K562 (cell line): ENCODE measurements around the gene HOXA7. TPM values are rescaled to one million over a fixed set of nuclear protein-coding genes. Genes with fewer than 3 reads are reported as not detected.

Experiments
- ATAC-seq: fragments of 200-7000 bp; cut with Tn5 transposase; 3 replicates; pipeline ENCODE4 v1.9.1; 2020; ENCODE audit warnings: moderate library complexity
- BruUV-seq: library from RNA; stranded (reverse); fragments of 400-500 nt; replicated peaks from 2 replicates; lab custom pipeline; 2021; lab: Mats Ljungman, UMichigan
- CTCF ChIA-PET: fragments of 300-600 bp; formaldehyde crosslinking; extraction: SDS; loops from one replicate; lab custom pipeline; 2021; ENCODE audit warnings: low intra/inter-chr PET ratio; lab: Yijun Ruan, JAX
- POLR2A ChIA-PET: fragments of 300-600, 350-650 bp; sonication (Branson Sonifier 250); formaldehyde crosslinking; extraction: SDS; loops from one replicate; lab custom pipeline; 2021; ENCODE audit warnings: antibody characterized with exemption, inconsistent platforms; lab: Yijun Ruan, JAX
- DNase-seq, 4 experiments: peaks; one replicate each; pipeline versions ENCODE4 v3.0.0 to v3.0.0-alpha.2; 2011 to 2018; ENCODE audit warnings: low spot score in 3 of 4, mixed read lengths in 3 of 4; ENCODE audit errors: extremely low read depth in 1 of 4
- FAIRE-seq: peaks from 2 replicates; lab custom pipeline; 2011; peaks lifted over from hg19 to GRCh38; lab: Jason Lieb, UNC
- H2AFZ ChIP-seq: 2 replicates; pipeline ENCODE4 v1.6.0; 2011; ENCODE audit warnings: low read depth, low read length, control low read depth, inconsistent platforms
- H3K27ac ChIP-seq: fragments of 200-600 bp; 3 replicates; pipeline ENCODE4 v1.8.0; 2011; ENCODE audit warnings: low read depth, mild to moderate bottlenecking, control low read depth, inconsistent platforms, low read length, moderate library complexity, mixed read lengths; ENCODE audit errors: extremely low read depth
- H3K27me3 ChIP-seq, 2 experiments: fragments of 300-600 bp in 1 of 2; 2 replicates in 1 of 2; 3 replicates in 1 of 2; pipeline versions ENCODE4 v1.6.0 to v1.8.0; 2011; ENCODE audit warnings: inconsistent platforms in 2 of 2, low read length in 2 of 2, mild to moderate bottlenecking in 1 of 2, mixed read lengths in 1 of 2, moderate library complexity in 1 of 2; ENCODE audit not compliant: control insufficient read depth in 2 of 2, insufficient read depth in 2 of 2
- H3K36me3 ChIP-seq: fragments of 300-600 bp; 3 replicates; pipeline ENCODE4 v1.8.0; 2011; ENCODE audit warnings: mild to moderate bottlenecking, low read length, inconsistent platforms; ENCODE audit not compliant: control insufficient read depth, insufficient read depth
- H3K4me1 ChIP-seq, 2 experiments: fragments of 200-600 bp in 1 of 2; replicated peaks in 1 of 2; 2 replicates in 1 of 2; 3 replicates in 1 of 2; pipeline versions ENCODE4 v1.5.1 to v1.8.0; 2011; ENCODE audit warnings: inconsistent platforms in 2 of 2, low read length in 2 of 2, mild to moderate bottlenecking in 1 of 2, mixed read lengths in 1 of 2, moderate library complexity in 1 of 2; ENCODE audit not compliant: control insufficient read depth in 2 of 2, insufficient read depth in 2 of 2
- H3K4me2 ChIP-seq: 2 replicates; pipeline ENCODE4 v1.6.1; 2011; ENCODE audit warnings: low read length, control low read depth, inconsistent platforms, mixed read lengths; ENCODE audit not compliant: insufficient read depth
- H3K4me3 ChIP-seq: fragments of 200-600 bp; sonication (generic), shearing (Covaris generic); 2 replicates; pipeline ENCODE4 v1.5.1; 2016; ENCODE audit warnings: control low read depth, inconsistent platforms
- H3K79me2 ChIP-seq: fragments of 200-600 bp; 3 replicates; pipeline ENCODE4 v1.8.0; 2011; ENCODE audit warnings: low read length, inconsistent platforms; ENCODE audit not compliant: control insufficient read depth, insufficient read depth
- H3K9ac ChIP-seq, 2 experiments: 2 replicates each; pipeline versions ENCODE4 v1.6.0 to v1.6.1; 2011; ENCODE audit warnings: low read depth in 2 of 2, low read length in 2 of 2, control low read depth in 1 of 2, inconsistent platforms in 1 of 2, mild to moderate bottlenecking in 1 of 2, mixed read lengths in 1 of 2; ENCODE audit not compliant: insufficient read depth in 1 of 2
- H3K9me1 ChIP-seq: one replicate; pipeline ENCODE4 v1.6.0; 2011; ENCODE audit warnings: inconsistent platforms, mild to moderate bottlenecking, low read length, moderate library complexity; ENCODE audit not compliant: control insufficient read depth, insufficient read depth
- H3K9me3 ChIP-seq: replicated peaks from 2 replicates; pipeline ENCODE4 v1.5.1; 2011; ENCODE audit warnings: low read depth, low read length, inconsistent platforms; ENCODE audit not compliant: control insufficient read depth, insufficient read depth
- H4K20me1 ChIP-seq: replicated peaks from 2 replicates; pipeline ENCODE4 v1.6.1; 2011; ENCODE audit warnings: low read length, inconsistent platforms, mixed read lengths; ENCODE audit not compliant: control insufficient read depth, insufficient read depth
- ARHGAP35 ChIP-seq: fragments of 450-650 bp; IDR thresholded peaks from 2 replicates; pipeline ENCODE4 v1.6.1; 2018; ENCODE audit not compliant: partially characterized antibody
- E2F1 ChIP-seq: sonication (generic); formaldehyde crosslinking; IDR thresholded peaks from 2 replicates; pipeline ENCODE4 v1.8.1; 2023; ENCODE audit warnings: mild to moderate bottlenecking, missing genetic modification reagents, moderate library complexity
- MTA2 ChIP-seq: fragments of 450-650 bp; IDR thresholded peaks from 2 replicates; pipeline ENCODE4 v1.6.1; 2016; ENCODE audit warnings: low read depth
- NCOA2 ChIP-seq, 2 experiments: fragments of 450-650 bp; IDR thresholded peaks; 2 replicates each; pipeline ENCODE4 v1.6.1; 2018; ENCODE audit warnings: mild to moderate bottlenecking in 2 of 2, moderate library complexity in 1 of 2; ENCODE audit not compliant: partially characterized antibody in 2 of 2
- NFRKB ChIP-seq: fragments of 450-650 bp; IDR thresholded peaks from 2 replicates; pipeline ENCODE4 v1.6.1; 2016; ENCODE audit warnings: low read depth
- PCBP1 ChIP-seq: fragments of 200-400 bp; formaldehyde crosslinking; IDR thresholded peaks from 2 replicates; pipeline ENCODE4 v1.6.1; 2018; ENCODE audit warnings: mild to moderate bottlenecking, low read depth, low read length; ENCODE audit not compliant: poor library complexity, severe bottlenecking
- SRSF9 ChIP-seq: fragments of 200-400 bp; formaldehyde crosslinking; IDR thresholded peaks from 2 replicates; pipeline ENCODE4 v1.6.1; 2017; ENCODE audit warnings: low read depth, low read length, borderline replicate concordance
- TBL1XR1 ChIP-seq, 2 experiments: IDR thresholded peaks; 2 replicates each; pipeline ENCODE4 v1.6.1; 2012; ENCODE audit warnings: improper control_type of control experiment in 2 of 2, low read length in 2 of 2, mild to moderate bottlenecking in 1 of 2
- TFE3 ChIP-seq: fragments of 450-650 bp; formaldehyde crosslinking; IDR thresholded peaks from 2 replicates; pipeline ENCODE4 v1.4.0; 2020; ENCODE audit warnings: mild to moderate bottlenecking, mixed read lengths
- ZNF57 ChIP-seq: fragments of 450-650 bp; formaldehyde crosslinking; IDR thresholded peaks from 2 replicates; pipeline ENCODE4 v1.4.0; 2020; ENCODE audit warnings: mild to moderate bottlenecking, moderate library complexity
- ZNF584 ChIP-seq: fragments of 200-800 bp; sonication (Bioruptor generic); IDR thresholded peaks from 2 replicates; pipeline ENCODE4 v1.6.1; 2016; ENCODE audit warnings: low read depth, mild to moderate bottlenecking, missing genetic modification characterization, missing compliant biosample characterization
- ZNF696 ChIP-seq: fragments of 250-450 bp; sonication (Bioruptor Pico); conservative IDR thresholded peaks from 2 replicates; pipeline ENCODE4 v1.4.0; 2020; ENCODE audit warnings: mild to moderate bottlenecking, moderate library complexity
- WGBS: fragments of 100-300 bp; shearing (Covaris generic); methylation state at CpG from one replicate; pipeline ENCODE4 v1.1.6; 2016; ENCODE audit warnings: low coverage, mixed read lengths; ENCODE audit not compliant: insufficient coverage; ENCODE audit errors: missing lambda C conversion rate; 5-methylcytosine and 5-hydroxymethylcytosine counted together
- in situ Hi-C: fragments of 300-500 bp; cut with MboI; formaldehyde crosslinking; loops from 4 replicates; pipeline ENCODE4 v1.15.0; 2018; ENCODE audit warnings: inconsistent platforms, mixed read lengths
- intact Hi-C: fragments of 100-400 bp; cut with micrococcal nuclease; formaldehyde crosslinking; loops from 2 replicates; pipeline ENCODE4 v1.14.2; 2022
- polyA plus RNA-seq, 8 experiments: library from polyadenylated mRNA; depleted of rRNA in 4 of 8; stranded (reverse) in 5 of 8; unstranded in 3 of 8; fragments of >200 nt; fragmentation: Nextera tagmentation in 2 of 8; fragmentation: Illumina TruSeq in 1 of 8; extraction: Ambion mirVana in 2 of 8; extraction: Trizol in 1 of 8; gene quantifications; 2 replicates each; pipeline versions ENCODE4 v1.2.1 to v1.2.3, GENCODE V29; 2011 to 2014; ENCODE audit warnings: inconsistent platforms in 1 of 8, missing spikeins in 1 of 8
- total RNA-seq, 7 experiments: library from RNA; depleted of rRNA in 6 of 7; stranded (reverse); fragments of >200 nt in 6 of 7; fragmentation: Illumina TruSeq in 2 of 7; extraction: Trizol in 2 of 7; gene quantifications; 2 replicates each; pipeline versions ENCODE4 v1.2.1 to v1.2.3, GENCODE V29; 2011 to 2021; ENCODE audit warnings: low replicate concordance in 1 of 7
- TF ChIP-seq, protein P1 (sequence below), 2 experiments: fragments of 450-650 bp in 1 of 2; sonication (generic) in 1 of 2; formaldehyde crosslinking in 1 of 2; IDR thresholded peaks in 1 of 2; conservative IDR thresholded peaks in 1 of 2; 2 replicates each; pipeline versions ENCODE4 v1.6.1 to v1.8.1; 2016 to 2023; ENCODE audit warnings: mild to moderate bottlenecking in 2 of 2, moderate library complexity in 2 of 2, inconsistent platforms in 1 of 2, missing genetic modification reagents in 1 of 2
- TF ChIP-seq, protein P2 (sequence below): fragments of 200-400 bp; formaldehyde crosslinking; IDR thresholded peaks from 2 replicates; pipeline ENCODE4 v1.6.1; 2017; ENCODE audit warnings: mild to moderate bottlenecking, low read depth, low read length, moderate library complexity

HOXA7 gene
- total and polyA plus RNA-seq, 9 of the 15 experiments (the other 6 are each of a cell fraction or from before 2014, with no cell fraction given) = not detected

- Histone ChIP-seq H2AFZ (no peak overlapping the region), H3K4me1 (peaks cover 0 to 31% of the 10 kb centered on the region in 2 experiments; a peak in 2 of 5 replicates), H3K9me1 (no peaks in the 10 kb centered on the region), H3K79me2 (no peaks in the 10 kb centered on the region), H4K20me1 (no peaks in the 10 kb centered on the region), H3K4me2 (no peak overlapping the region), H3K27ac (no peak overlapping the region), H3K9ac (no peak overlapping the region), H3K27me3 (peaks cover 55 to 82% of the 10 kb centered on the region in 2 experiments), H3K4me3 (no peak overlapping the region), H3K9me3 (no peaks in the 10 kb centered on the region), H3K36me3 (no peaks in the 10 kb centered on the region)
- no peak for ATAC-seq
- WGBS = 6% methylated on average over 44 of the region's 46 CpGs
- FAIRE-seq = no peak
- no TSS peak for BruUV-seq
- in situ Hi-C loops (no loop called here), intact Hi-C loops (no loop called here)
- POLR2A ChIA-PET = interaction anchor here (0.6 to 2.4 kb wide), 2 partner anchors 8 to 13 kb away, joined by 3 to 6 read pairs; no protein-coding TSS in a partner anchor
- CTCF ChIA-PET = no interaction called here
- no peak for DNase-seq
- TF ChIP-seq ZNF696 (CRISPR knock-in tag) (no peak), NFRKB (no peak), E2F1 (CRISPR knock-in tag) (no peak), NCOA2 (IDR thresholded peaks at IDR 0.05; ENCODE audit: partially characterized antibody in 2 of 2) (no peak), SRSF9 (no peak), ARHGAP35 (no peak), ZNF57 (CRISPR knock-in tag) (no peak), PCBP1 (no peak), TBL1XR1 (IDR thresholded peaks at IDR 0.05; ENCODE audit: low read length in 2 of 2) (no peak), TFE3 (CRISPR knock-in tag) (no peak), ZNF584 (no peak), MTA2 (no peak)
- TF ChIP-seq, protein P1, sequence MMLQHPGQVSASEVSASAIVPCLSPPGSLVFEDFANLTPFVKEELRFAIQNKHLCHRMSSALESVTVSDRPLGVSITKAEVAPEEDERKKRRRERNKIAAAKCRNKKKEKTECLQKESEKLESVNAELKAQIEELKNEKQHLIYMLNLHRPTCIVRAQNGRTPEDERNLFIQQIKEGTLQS (IDR thresholded peaks at IDR 0.05) = no peak
- TF ChIP-seq, protein P1 (CRISPR knock-in tag; conservative IDR thresholded peaks at IDR 0.05) = no peak
- TF ChIP-seq, protein P2, sequence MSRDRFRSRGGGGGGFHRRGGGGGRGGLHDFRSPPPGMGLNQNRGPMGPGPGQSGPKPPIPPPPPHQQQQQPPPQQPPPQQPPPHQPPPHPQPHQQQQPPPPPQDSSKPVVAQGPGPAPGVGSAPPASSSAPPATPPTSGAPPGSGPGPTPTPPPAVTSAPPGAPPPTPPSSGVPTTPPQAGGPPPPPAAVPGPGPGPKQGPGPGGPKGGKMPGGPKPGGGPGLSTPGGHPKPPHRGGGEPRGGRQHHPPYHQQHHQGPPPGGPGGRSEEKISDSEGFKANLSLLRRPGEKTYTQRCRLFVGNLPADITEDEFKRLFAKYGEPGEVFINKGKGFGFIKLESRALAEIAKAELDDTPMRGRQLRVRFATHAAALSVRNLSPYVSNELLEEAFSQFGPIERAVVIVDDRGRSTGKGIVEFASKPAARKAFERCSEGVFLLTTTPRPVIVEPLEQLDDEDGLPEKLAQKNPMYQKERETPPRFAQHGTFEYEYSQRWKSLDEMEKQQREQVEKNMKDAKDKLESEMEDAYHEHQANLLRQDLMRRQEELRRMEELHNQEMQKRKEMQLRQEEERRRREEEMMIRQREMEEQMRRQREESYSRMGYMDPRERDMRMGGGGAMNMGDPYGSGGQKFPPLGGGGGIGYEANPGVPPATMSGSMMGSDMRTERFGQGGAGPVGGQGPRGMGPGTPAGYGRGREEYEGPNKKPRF = no peak
These were observed 31.3 kb upstream of the HOXA7 start for GRCh38 chr7:27187475-27188385.
